Measurements from ENCODE around the gene MERTK. TPM values are rescaled to one million over a fixed set of nuclear protein-coding genes. Genes with fewer than 3 reads are reported as not detected.

The MERTK gene
- total and polyA plus RNA-seq, 2 of the 13 experiments (the other 11 are each of a cell fraction or from before 2014, with no cell fraction given), result 37.3 to 44.7 TPM

DNA sequence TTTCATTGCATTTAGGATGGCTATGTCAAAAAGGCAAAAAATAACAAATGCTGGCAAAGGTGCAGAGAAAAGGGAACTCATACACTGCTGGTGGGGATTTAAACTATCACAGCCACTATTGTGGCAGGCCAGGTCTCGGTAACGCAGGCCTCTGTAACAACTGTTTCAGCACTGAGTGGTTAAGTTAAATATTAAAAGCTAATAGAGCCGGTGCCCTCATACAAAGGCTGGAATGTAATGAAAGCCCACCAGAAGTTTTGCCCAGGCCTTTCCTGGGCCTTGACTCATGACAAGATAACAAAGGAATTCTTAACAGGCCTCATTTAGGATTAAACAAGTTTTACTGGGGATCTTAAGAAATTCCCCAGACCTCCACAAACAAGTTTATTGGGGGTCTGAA lies 10.7 kb downstream of the MERTK start (continued):
- TF ChIP-seq, protein P1, sequence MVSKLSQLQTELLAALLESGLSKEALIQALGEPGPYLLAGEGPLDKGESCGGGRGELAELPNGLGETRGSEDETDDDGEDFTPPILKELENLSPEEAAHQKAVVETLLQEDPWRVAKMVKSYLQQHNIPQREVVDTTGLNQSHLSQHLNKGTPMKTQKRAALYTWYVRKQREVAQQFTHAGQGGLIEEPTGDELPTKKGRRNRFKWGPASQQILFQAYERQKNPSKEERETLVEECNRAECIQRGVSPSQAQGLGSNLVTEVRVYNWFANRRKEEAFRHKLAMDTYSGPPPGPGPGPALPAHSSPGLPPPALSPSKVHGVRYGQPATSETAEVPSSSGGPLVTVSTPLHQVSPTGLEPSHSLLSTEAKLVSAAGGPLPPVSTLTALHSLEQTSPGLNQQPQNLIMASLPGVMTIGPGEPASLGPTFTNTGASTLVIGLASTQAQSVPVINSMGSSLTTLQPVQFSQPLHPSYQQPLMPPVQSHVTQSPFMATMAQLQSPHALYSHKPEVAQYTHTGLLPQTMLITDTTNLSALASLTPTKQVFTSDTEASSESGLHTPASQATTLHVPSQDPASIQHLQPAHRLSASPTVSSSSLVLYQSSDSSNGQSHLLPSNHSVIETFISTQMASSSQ (IDR thresholded peaks at IDR 0.05; ENCODE audit: low read depth), result peak; percentile 46; the same call in 1 of the 2 replicates
- TF ChIP-seq, protein P1 (CRISPR knock-in tag; IDR thresholded peaks at IDR 0.05; ENCODE audit: borderline replicate concordance), result no peak; the same call in 1 of the 2 replicates
- peak; percentile 28; the same call in 1 of the 2 replicates for TF ChIP-seq ZNF614 (CRISPR knock-in tag; IDR thresholded peaks at IDR 0.05; ENCODE audit: borderline replicate concordance)
- no peak for TF ChIP-seq THRA (CRISPR knock-in tag; IDR thresholded peaks at IDR 0.05; ENCODE audit: borderline replicate concordance)
- TF ChIP-seq ZNF337 (CRISPR knock-in tag; IDR thresholded peaks at IDR 0.05; ENCODE audit: borderline replicate concordance, low read depth), result 0 out of 2 replicates have a peak, but pooled peaks have one; percentile 41
- TF ChIP-seq ZNF672 (CRISPR knock-in tag; IDR thresholded peaks at IDR 0.05), result no peak
- no peak for TF ChIP-seq ZNF143 (CRISPR knock-in tag; IDR thresholded peaks at IDR 0.05)
- TF ChIP-seq HNRNPH1 (optimal IDR thresholded peaks at IDR 0.05; ENCODE audit: low read depth, low read length), result no peak
- no peak for TF ChIP-seq ZBTB8A (CRISPR knock-in tag; IDR thresholded peaks at IDR 0.05; ENCODE audit: borderline replicate concordance, low read depth)
- TF ChIP-seq GABPB1 (CRISPR knock-in tag; IDR thresholded peaks at IDR 0.05), result no peak
- peak; percentile 32; the same call in 1 of the 2 replicates for TF ChIP-seq SALL1 (CRISPR knock-in tag; IDR thresholded peaks at IDR 0.05)
- TF ChIP-seq NPAS2 (CRISPR knock-in tag; IDR thresholded peaks at IDR 0.05; ENCODE audit: borderline replicate concordance), result no peak
- no peak for TF ChIP-seq ZNF260 (CRISPR knock-in tag; IDR thresholded peaks at IDR 0.05; ENCODE audit: borderline replicate concordance, low read depth)
- TF ChIP-seq, protein P2, sequence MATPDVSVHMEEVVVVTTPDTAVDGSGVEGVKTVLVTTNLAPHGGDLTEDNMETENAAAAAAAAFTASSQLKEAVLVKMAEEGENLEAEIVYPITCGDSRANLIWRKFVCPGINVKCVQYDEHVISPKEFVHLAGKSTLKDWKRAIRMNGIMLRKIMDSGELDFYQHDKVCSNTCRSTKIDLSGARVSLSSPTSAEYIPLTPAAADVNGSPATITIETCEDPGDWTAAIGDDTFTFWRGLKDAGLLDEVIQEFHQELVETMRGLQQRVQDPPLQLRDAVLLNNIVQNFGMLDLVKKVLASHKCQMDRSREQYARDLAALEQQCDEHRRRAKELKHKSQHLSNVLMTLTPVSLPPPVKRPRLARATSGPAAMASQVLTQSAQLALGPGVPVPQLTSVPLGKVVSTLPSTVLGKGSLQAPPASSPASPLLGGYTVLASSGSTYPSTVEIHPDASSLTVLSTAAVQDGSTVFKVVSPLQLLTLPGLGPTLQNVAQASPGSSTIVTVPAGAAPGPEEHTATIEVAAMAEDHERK (CRISPR knock-in tag; IDR thresholded peaks at IDR 0.05; ENCODE audit: low read depth), result no peak
- no peak for TF ChIP-seq ZSCAN31 (CRISPR knock-in tag; IDR thresholded peaks at IDR 0.05; ENCODE audit: low read depth)
- TF ChIP-seq ZNF839 (CRISPR knock-in tag; IDR thresholded peaks at IDR 0.05; ENCODE audit: borderline replicate concordance), result no peak
- 0 out of 2 replicates have a peak, but pooled peaks have one; percentile 35 for TF ChIP-seq ZSCAN9 (CRISPR knock-in tag; IDR thresholded peaks at IDR 0.05; ENCODE audit: borderline replicate concordance)
- TF ChIP-seq, protein P3, sequence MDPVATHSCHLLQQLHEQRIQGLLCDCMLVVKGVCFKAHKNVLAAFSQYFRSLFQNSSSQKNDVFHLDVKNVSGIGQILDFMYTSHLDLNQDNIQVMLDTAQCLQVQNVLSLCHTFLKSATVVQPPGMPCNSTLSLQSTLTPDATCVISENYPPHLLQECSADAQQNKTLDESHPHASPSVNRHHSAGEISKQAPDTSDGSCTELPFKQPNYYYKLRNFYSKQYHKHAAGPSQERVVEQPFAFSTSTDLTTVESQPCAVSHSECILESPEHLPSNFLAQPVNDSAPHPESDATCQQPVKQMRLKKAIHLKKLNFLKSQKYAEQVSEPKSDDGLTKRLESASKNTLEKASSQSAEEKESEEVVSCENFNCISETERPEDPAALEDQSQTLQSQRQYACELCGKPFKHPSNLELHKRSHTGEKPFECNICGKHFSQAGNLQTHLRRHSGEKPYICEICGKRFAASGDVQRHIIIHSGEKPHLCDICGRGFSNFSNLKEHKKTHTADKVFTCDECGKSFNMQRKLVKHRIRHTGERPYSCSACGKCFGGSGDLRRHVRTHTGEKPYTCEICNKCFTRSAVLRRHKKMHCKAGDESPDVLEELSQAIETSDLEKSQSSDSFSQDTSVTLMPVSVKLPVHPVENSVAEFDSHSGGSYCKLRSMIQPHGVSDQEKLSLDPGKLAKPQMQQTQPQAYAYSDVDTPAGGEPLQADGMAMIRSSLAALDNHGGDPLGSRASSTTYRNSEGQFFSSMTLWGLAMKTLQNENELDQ (CRISPR knock-in tag; IDR thresholded peaks at IDR 0.05; ENCODE audit: borderline replicate concordance), result no peak
- peak; percentile 62 for TF ChIP-seq ZFY (CRISPR knock-in tag; IDR thresholded peaks at IDR 0.05)
- no peak for TF ChIP-seq MYC (CRISPR knock-in tag; IDR thresholded peaks at IDR 0.05; ENCODE audit: borderline replicate concordance)
- TF ChIP-seq, protein P4, sequence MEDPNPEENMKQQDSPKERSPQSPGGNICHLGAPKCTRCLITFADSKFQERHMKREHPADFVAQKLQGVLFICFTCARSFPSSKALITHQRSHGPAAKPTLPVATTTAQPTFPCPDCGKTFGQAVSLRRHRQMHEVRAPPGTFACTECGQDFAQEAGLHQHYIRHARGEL (CRISPR knock-in tag; IDR thresholded peaks at IDR 0.05), result no peak
